Stimulated activated CD8-positive, alpha-beta memory T cell treated with anti-CD3 and anti-CD28 coated beads, Interleukin-4, amount 100 ng/mL, for 1 hour (primary cell): Measurements from ENCODE around the gene MAST2.
"Not testable (repeated sequence)": the region's sequence is repeated elsewhere in the genome, so short reads cannot be mapped to it uniquely, and the experiment has no call there.

ENCODE experiments used
- DNase-seq, 2 donors: peaks; one replicate each; pipeline ENCODE4 v3.0.0-alpha.2; 2020; ENCODE audit warnings: low read depth in 2 of 2, low spot score in 1 of 2

MAST2 gene

DNA sequence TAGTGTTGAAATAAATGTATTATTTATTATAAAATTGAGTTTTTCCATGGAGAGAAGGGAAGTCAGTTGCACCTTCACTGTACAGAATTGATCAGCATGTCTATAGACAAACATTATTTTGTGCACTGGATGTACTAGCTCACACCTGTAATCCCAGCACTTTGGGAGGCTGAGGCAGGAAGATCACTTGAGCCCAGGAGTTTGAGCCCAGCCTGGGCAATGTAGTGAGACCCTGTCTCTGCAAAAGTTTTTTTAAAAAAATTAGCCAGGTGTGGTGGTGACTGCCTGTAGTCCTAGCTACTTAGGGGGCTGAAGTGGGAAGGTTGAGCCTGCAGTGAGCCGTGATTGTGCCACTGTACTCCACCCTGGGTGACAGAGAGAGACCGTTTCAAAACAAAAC is 87.7 kb downstream of the MAST2 start:
- DNase-seq, result no peak

GRCh38 chr1:45892068-45892785 is 88.8 kb downstream of the MAST2 start:
- no peak for DNase-seq

DNA sequence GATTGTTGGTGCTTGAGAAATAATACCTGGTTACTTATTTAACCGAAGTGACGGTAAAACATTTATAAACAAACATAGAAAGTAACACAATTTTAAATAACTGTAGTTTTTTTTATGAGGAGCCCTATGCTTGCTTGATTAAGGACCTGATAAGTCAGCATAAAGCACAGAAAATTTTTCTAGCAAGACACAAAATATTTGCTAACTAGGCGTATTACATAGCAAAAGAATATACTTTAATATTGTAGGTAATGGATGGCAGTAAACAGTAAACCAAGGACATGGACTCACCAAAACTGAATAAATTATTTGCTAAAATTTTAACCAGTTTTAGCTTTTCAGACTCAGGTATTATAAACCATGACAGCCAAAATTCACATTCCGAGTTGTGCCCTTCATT is 90.9 kb downstream of the MAST2 start:
- DNase-seq, result no peak

DNA sequence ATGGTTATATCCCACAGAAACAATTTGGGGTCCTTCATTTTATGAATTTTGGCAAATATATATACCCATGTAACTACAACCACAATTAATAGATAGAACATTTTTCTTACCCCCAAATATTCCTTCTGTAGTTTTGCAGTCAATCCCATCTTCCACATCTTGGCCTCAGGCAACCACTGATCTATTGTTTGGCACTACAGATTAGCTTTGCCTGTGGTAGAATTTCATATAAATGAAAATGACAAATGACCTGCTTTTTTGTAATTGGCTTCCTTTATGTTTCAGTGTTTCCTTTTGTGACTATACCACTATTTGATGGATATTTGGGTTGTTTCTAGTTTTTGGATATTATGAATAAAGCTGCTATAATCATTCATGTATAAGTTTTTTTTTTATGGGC is 91.5 kb downstream of the MAST2 start:
- no peak for DNase-seq

DNA sequence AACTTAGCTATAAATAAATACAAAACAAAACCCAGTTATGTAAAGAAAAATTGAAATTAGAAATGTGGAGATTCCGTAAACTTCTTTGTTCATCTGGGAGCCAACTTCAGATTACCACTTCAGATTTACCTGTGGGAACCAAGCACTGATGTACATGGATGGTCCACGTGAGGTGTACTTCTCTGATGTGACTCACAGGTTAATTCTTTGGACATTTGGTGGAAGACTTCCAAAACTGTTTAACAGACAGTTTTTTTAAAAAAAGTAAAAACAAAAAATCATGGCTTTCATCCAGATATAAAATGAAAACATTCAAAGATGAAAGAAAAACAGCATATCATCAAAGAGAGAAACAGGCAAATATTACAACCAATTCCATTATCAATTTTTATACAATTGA is 92.0 kb downstream of the MAST2 start:
- no peak for DNase-seq

GRCh38 chr1:45906883-45907282 is 103.5 kb downstream of the MAST2 start:
- no peak for DNase-seq

DNA sequence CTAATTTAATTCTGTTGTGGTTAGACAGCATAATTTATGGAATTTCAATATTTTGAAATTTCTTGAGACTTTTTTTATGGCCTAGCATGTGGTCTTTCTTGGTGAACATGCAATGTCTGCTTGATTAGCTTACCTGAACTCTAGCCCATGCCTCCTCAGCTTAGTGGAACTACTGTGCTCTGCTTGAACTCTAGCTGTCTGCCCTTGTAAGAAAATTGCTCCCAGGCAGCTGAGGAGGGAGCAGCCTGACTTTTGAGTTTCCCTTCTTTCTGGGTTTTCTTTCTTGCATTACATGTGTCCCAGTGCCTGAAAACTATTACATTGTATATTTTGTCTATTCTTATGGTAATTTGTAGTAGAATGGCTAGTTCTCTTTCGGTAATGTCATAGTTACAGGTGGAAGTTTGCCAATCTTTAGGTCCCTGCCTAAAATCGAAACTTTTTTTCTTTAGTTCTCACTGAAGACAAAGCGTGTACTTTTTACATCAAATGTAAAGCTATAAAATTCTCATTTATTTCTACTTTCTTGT is 105.3 kb downstream of the MAST2 start:
- no peak for DNase-seq

GRCh38 chr1:45911634-45912033 is 108.2 kb downstream of the MAST2 start:
- no peak for DNase-seq

GRCh38 chr1:45913183-45913683 is 109.8 kb downstream of the MAST2 start:
- DNase-seq, result no peak

- no peak for DNase-seq
Measured at GRCh38 chr1:45913731-45914501, 110.5 kb downstream of the MAST2 start.

- no peak for DNase-seq
Measured at GRCh38 chr1:45914836-45915235, 111.4 kb downstream of the MAST2 start.

DNA sequence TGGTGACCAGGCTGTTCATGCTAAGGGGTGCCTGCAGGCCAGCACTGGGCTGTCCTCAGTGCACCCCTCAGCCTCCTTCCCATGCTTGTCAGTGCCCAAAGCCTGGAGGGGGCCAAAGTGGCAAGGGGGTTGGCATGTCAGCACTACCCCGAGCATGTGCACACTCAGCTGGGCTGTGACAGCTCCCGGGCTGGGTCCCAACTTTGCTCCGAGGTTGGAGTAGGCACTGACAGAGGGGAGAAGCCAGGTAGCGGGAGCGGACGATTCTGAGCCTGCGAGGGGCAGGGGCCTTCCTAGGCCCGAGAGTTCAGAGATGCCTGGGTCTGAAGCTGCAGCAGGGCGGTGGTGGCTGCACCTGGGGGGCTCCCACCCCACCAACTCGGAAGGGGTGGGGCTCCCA is 119.0 kb downstream of the MAST2 start:
- no peak for DNase-seq

DNA sequence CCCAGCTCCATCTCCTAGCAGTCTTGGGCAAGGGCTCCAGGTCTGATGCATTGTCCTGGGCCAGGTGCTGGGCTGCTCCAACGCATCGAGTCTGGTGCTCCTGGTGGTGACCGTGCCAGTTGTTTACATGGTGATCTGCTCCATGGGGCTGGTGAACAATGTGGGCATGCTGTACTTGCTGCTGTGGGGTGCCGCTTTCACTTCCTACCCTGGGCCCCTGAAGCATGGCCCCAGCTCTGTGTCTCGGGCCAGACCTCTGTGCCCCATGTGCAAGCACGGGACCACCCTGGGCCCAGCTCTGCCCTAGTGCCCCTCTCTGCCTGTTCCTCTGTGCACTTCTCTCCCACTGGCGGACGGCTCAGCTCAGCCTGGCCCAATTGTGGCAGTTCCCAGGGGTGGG is 119.4 kb downstream of the MAST2 start:
- DNase-seq, result no peak

- no peak for DNase-seq
Measured at GRCh38 chr1:45923343-45923742, 119.9 kb downstream of the MAST2 start.

GRCh38 chr1:45924736-45925135 is 121.3 kb downstream of the MAST2 start:
- DNase-seq, result no peak

- no peak for DNase-seq
Measured at GRCh38 chr1:45925728-45926287, 122.4 kb downstream of the MAST2 start.

GRCh38 chr1:45926330-45926729 is 122.9 kb downstream of the MAST2 start:
- no peak for DNase-seq

GRCh38 chr1:45927231-45927915 is 124.0 kb downstream of the MAST2 start:
- not testable (repeated sequence) for DNase-seq

- no peak for DNase-seq
Measured at GRCh38 chr1:45928486-45929205, 125.2 kb downstream of the MAST2 start.

GRCh38 chr1:45929257-45929687 is 125.9 kb downstream of the MAST2 start:
- no peak for DNase-seq
